Parathyroid adenoma (tissue), 2 donors: ENCODE measurements around the gene SCYGR2.

Experiments
- H2AFZ ChIP-seq: fragments of 300-600 bp; sonication (generic); one replicate; pipeline ENCODE4 v1.7.0; 2017; ENCODE audit warnings: antibody characterized with exemption, mild to moderate bottlenecking
- H3K27ac ChIP-seq: fragments of 300-600 bp; sonication (generic); one replicate; pipeline ENCODE4 v1.7.0; 2017
- H3K27me3 ChIP-seq: fragments of 300-600 bp; sonication (generic); one replicate; pipeline ENCODE4 v1.7.0; 2017; ENCODE audit warnings: low read length; ENCODE audit not compliant: control insufficient read depth, insufficient read depth
- H3K36me3 ChIP-seq: fragments of 300-600 bp; sonication (generic); one replicate; pipeline ENCODE4 v1.7.0; 2017; ENCODE audit warnings: low read length; ENCODE audit not compliant: control insufficient read depth, insufficient read depth
- H3K4me1 ChIP-seq: fragments of 300-600 bp; sonication (generic); one replicate; pipeline ENCODE4 v1.7.0; 2017; ENCODE audit warnings: control low read depth
- H3K4me2 ChIP-seq: fragments of 300-600 bp; sonication (generic); one replicate; pipeline ENCODE4 v1.7.0; 2017; ENCODE audit warnings: low read length
- H3K4me3 ChIP-seq: fragments of 300-600 bp; sonication (generic); one replicate; pipeline ENCODE4 v1.7.0; 2017; ENCODE audit warnings: low read depth, low read length
- H3K79me2 ChIP-seq: fragments of 300-600 bp; sonication (generic); one replicate; pipeline ENCODE4 v1.7.0; 2017; ENCODE audit warnings: control low read depth
- H3K9ac ChIP-seq: fragments of 300-600 bp; sonication (generic); one replicate; pipeline ENCODE4 v1.7.0; 2017; ENCODE audit warnings: mild to moderate bottlenecking
- H3K9me3 ChIP-seq: fragments of 300-600 bp; sonication (generic); one replicate; pipeline ENCODE4 v1.7.0; 2017; ENCODE audit warnings: low read length; ENCODE audit not compliant: control insufficient read depth
- TF ChIP-seq, protein P1 (sequence below): fragments of 300-600 bp; sonication (generic); IDR thresholded peaks from one replicate; pipeline ENCODE4 v1.7.0; 2017; ENCODE audit warnings: antibody characterized with exemption, mild to moderate bottlenecking
- donor health status: primary hyperparathyroidism.

The SCYGR2 gene

DNA sequence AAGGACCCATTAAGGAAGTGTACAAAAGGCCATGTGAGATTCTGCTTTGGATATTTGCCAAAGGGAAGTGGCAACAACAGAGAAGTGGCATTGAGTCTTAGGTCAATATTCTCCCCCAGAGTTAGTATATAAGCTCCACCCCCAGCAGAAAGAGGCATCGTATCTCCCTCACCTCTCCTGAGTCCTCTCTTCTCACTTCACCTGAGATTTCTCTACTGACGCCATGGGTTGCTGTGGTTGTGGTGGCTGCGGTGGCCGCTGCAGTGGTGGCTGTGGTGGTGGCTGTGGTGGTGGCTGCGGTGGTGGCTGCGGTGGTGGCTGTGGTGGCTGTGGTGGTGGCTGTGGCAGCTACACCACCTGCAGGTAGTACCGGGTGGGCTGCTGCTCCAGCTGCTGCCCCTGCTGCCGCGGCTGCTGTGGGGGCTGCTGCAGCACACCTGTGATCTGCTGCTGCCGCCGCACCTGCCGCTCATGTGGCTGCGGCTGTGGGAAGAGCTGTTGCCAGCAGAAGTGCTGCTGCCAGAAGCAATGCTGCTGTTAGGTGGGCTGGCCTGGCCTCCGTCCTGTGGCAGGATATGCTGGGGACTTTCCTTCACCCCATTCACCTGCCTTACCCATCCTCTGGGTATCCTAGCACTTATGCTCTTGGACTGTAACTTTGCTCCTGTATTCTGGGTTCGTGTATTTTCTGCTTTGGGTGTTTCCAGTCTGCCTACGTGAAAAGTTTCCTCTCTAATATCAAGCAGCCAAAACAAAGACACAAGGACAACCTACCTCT lies 10.1 kb downstream of the SCYGR2 start:
- no peak overlapping the region for H3K9ac ChIP-seq
- H3K4me3 ChIP-seq: no peak overlapping the region
- no peak overlapping the region for H3K27ac ChIP-seq
- TF ChIP-seq, protein P1, sequence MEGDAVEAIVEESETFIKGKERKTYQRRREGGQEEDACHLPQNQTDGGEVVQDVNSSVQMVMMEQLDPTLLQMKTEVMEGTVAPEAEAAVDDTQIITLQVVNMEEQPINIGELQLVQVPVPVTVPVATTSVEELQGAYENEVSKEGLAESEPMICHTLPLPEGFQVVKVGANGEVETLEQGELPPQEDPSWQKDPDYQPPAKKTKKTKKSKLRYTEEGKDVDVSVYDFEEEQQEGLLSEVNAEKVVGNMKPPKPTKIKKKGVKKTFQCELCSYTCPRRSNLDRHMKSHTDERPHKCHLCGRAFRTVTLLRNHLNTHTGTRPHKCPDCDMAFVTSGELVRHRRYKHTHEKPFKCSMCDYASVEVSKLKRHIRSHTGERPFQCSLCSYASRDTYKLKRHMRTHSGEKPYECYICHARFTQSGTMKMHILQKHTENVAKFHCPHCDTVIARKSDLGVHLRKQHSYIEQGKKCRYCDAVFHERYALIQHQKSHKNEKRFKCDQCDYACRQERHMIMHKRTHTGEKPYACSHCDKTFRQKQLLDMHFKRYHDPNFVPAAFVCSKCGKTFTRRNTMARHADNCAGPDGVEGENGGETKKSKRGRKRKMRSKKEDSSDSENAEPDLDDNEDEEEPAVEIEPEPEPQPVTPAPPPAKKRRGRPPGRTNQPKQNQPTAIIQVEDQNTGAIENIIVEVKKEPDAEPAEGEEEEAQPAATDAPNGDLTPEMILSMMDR: no peak
- H3K79me2 ChIP-seq: no peaks in the 10 kb centered on the region
- no peaks in the 10 kb centered on the region for H3K4me1 ChIP-seq
- H3K27me3 ChIP-seq: no peaks in the 10 kb centered on the region
- H3K9me3 ChIP-seq: no peaks in the 10 kb centered on the region
- H2AFZ ChIP-seq: no peak overlapping the region
- no peak overlapping the region for H3K4me2 ChIP-seq
- no peaks in the 10 kb centered on the region for H3K36me3 ChIP-seq

DNA sequence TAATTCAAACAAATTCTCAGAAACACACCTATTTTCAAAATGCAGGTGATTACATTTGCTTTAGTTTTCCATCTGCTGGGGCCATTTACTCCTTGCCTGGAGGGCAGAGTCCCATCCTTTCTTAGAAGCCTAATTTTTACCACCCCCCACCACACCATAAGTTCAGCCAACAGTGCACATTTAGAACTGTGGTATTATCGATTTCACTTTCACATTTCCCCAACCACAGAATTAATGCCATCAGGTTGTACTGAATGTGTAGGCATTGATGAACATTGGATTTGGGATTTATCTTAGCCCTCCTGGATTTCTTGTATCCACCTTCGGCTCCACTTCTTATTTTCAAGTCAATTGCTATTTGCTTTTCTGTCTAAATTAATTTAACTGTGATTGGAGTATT lies 11.4 kb downstream of the SCYGR2 start:
- TF ChIP-seq, protein P1: no peak

DNA sequence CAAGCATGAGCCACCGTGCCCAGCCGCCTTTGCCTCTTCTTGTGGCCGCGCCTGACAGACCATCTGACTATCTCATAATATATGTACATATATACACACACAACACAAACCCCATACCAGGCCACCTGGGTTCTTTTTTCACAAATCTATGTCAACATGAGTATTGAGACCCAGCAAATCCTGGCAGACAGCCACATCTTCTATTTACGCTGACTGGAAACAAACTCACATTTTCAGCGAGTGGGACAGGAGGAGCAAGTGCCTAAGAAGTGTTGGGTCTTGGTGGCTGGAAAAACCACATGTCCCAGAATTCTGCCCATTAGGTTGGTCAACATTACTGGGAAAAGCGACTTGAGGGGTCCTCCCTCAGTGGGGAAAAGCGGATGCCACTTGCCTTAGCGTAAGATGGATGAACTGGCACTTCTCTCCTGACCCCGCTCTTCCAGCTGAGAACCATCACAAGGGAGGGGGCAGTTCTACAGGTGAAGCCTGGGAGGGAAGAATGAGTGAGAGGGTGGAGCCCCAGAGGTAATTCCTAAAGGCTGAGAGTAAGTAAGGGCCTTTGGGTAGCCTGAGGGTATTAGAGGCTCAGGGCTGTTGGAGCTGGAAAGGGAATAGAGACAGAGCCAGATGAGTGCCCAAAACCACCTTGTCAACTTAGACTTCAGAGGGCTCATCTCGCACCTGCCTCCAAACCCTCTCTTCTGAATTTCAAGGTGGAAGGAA lies 14.0 kb downstream of the SCYGR2 start:
- H3K4me2 ChIP-seq: no peak overlapping the region
- H3K27me3 ChIP-seq: no peaks in the 10 kb centered on the region
- H3K4me3 ChIP-seq: no peak overlapping the region
- H3K27ac ChIP-seq: no peak overlapping the region
- H2AFZ ChIP-seq: no peak overlapping the region
- no peaks in the 10 kb centered on the region for H3K79me2 ChIP-seq
- H3K4me1 ChIP-seq: no peaks in the 10 kb centered on the region
- TF ChIP-seq, protein P1: no peak
- H3K9me3 ChIP-seq: no peaks in the 10 kb centered on the region
- no peaks in the 10 kb centered on the region for H3K36me3 ChIP-seq
- H3K9ac ChIP-seq: no peak overlapping the region

More for the DNA sequence above, 11.4 kb downstream of the SCYGR2 start:
- Histone ChIP-seq H3K36me3 (no peaks in the 10 kb centered on the region), H3K27ac (no peak overlapping the region), H3K9ac (no peak overlapping the region), H3K4me2 (no peak overlapping the region), H3K9me3 (no peaks in the 10 kb centered on the region), H3K27me3 (no peaks in the 10 kb centered on the region), H3K4me1 (no peaks in the 10 kb centered on the region), H3K79me2 (no peaks in the 10 kb centered on the region), H3K4me3 (no peak overlapping the region), H2AFZ (no peak overlapping the region)

DNA sequence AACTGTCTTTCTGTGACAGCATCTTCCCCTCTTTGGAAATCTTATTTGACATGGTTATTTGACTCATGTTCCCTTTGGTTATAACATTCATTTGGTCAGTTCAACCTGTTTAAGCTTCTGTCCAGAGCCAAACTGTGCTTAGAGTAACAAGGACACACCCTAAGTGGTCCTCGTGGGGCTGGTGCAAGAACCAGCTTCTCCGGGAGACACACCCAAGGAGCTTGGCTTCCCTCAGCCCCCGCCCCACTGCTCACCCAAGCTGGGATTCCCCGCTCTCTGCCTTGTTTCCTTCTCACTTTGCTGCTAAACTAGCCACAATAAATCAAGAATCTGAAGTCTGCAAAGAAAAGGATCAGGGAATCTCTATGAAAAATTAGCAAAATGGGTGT lies 14.6 kb downstream of the SCYGR2 start:
- no peaks in the 10 kb centered on the region for H3K79me2 ChIP-seq
- TF ChIP-seq, protein P1: no peak
- H3K27ac ChIP-seq: no peak overlapping the region
- H3K4me2 ChIP-seq: no peak overlapping the region
- H2AFZ ChIP-seq: no peak overlapping the region
- H3K9ac ChIP-seq: no peak overlapping the region
- no peaks in the 10 kb centered on the region for H3K36me3 ChIP-seq
- no peaks in the 10 kb centered on the region for H3K27me3 ChIP-seq
- H3K9me3 ChIP-seq: no peaks in the 10 kb centered on the region
- H3K4me1 ChIP-seq: no peaks in the 10 kb centered on the region
- no peak overlapping the region for H3K4me3 ChIP-seq
